Pancreas (tissue), 10 donors: Measurements from ENCODE around the gene RPL35. TPM values are rescaled to one million over a fixed set of nuclear protein-coding genes. Genes with fewer than 3 reads are reported as not detected.

ENCODE experiments used
- ATAC-seq, 4 donors: fragments of 200-7000 bp; cut with Tn5 transposase; one replicate each; pipeline versions ENCODE4 v1.8.0 to v1.9.1; 2020; ENCODE audit warnings: mild to moderate bottlenecking in 4 of 4, moderate library complexity in 4 of 4
- DNase-seq, 6 donors: peaks; one replicate each; pipeline ENCODE4 v3.0.0-alpha.2; 2020
- FAIRE-seq: peaks from 2 replicates; lab custom pipeline; 2012; peaks lifted over from hg19 to GRCh38; lab: Jason Lieb, UNC
- H3K27ac ChIP-seq, 4 donors: fragments of 200-600 bp; sonication (generic); 1 replicate in 3 of 4; 2 replicates in 1 of 4; pipeline versions ENCODE4 v1.5.0 to v1.8.0; 2020
- H3K27me3 ChIP-seq, 4 donors: fragments of 200-600 bp; one replicate each; pipeline ENCODE4 v1.8.0; 2021
- H3K36me3 ChIP-seq, 3 donors: fragments of 200-600 bp; sonication (generic) in 1 of 3; one replicate each; pipeline versions ENCODE4 v1.5.0 to v1.8.0; 2020 to 2021
- H3K4me1 ChIP-seq, 3 donors: fragments of 200-600 bp; one replicate each; pipeline ENCODE4 v1.8.0; 2021
- H3K4me3 ChIP-seq, 4 donors: fragments of 200-600 bp; sonication (generic) in 2 of 4; one replicate each; pipeline versions ENCODE4 v1.5.0 to v1.8.0; 2020 to 2021
- H3K9me3 ChIP-seq, 4 donors: fragments of 200-600 bp; one replicate each; pipeline ENCODE4 v1.8.0; 2021
- WGBS, 2 donors: extraction: QIAGEN DNeasy Blood & Tissue Kit; methylation state at CpG; one replicate each; pipeline ENCODE4 v1.1.7; 2013; 5-methylcytosine and 5-hydroxymethylcytosine counted together
- intact Hi-C, 3 donors: fragments of 100-400 bp; cut with DNase I; formaldehyde crosslinking; loops; one replicate each; pipeline versions ENCODE4 v1.11.1 to v1.14.2; 2022
- polyA plus RNA-seq, 2 donors: library from polyadenylated mRNA; stranded (reverse); fragments of 200-250 nt; gene quantifications; one replicate each; pipeline ENCODE4 v1.2.3, GENCODE V29; 2013
- total RNA-seq, 6 donors: library from RNA; stranded (reverse); fragmentation: NEBNext Ultra II Directional in 4 of 6; extraction: Animal tissue kit (Norgen Biotek cat#: 25700) in 4 of 6; gene quantifications; one replicate each; pipeline versions ENCODE4 v1.2.1 to v1.2.4, GENCODE V29; 2021 to 2023
- TF ChIP-seq, protein P1 (sequence below), 4 donors: fragments of 200-600 bp; sonication (generic) in 3 of 4; IDR thresholded peaks; one replicate each; pipeline versions ENCODE4 v1.5.0 to v1.8.0; 2021; ENCODE audit warnings: antibody characterized with exemption in 4 of 4
- donor health status: healthy with polysubstance abuse.
- donor health status: DM: no; HTN: no; CAD: no; lungs with moderate emphysema.
- donor health status: DM: no; HTN: no; CAD: no.
- donor health status: control.
- donor health status: control.
- donor health status: Bipolar disorder and iron deficiency.
- donor health status: DM: yes; HTN: yes; CAD: no.
- donor health status: DM: no; HTN: no; CAD: no.
- donor health status: DM: no; HTN: no; CAD: no.
- donor health status: DM: yes; HTN: yes; CAD: no.

RPL35 gene
- total and polyA plus RNA-seq, 8 donors: 711 to 3,795 (median 1,051) TPM

DNA sequence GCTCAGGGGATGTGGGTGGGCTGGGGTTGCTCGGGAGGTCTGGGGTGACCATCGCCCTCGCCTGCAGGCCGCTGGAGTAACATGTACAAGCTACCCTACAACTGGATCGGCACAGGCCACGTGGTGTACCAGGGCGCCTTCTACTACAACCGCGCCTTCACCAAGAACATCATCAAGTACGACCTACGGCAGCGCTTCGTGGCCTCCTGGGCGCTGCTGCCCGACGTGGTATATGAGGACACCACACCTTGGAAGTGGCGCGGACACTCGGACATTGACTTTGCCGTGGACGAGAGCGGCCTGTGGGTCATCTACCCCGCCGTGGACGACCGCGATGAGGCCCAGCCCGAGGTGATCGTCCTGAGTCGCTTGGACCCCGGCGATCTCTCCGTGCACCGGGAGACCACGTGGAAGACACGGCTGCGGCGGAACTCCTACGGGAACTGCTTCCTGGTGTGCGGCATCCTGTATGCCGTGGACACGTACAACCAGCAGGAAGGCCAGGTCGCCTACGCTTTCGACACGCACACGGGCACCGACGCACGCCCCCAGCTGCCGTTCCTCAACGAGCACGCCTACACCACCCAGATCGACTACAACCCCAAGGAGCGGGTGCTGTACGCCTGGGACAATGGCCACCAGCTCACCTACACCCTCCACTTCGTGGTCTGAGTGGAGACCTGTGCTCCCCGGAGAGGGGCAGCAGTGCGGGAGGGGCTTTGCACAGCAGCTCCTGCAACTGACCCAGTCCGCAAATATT is 51.8 kb downstream of the RPL35 start:
- H3K27ac ChIP-seq: no peak overlapping the region
- DNase-seq (no peak), ATAC-seq (no peak), FAIRE-seq (no peak)
- TF ChIP-seq, protein P1, sequence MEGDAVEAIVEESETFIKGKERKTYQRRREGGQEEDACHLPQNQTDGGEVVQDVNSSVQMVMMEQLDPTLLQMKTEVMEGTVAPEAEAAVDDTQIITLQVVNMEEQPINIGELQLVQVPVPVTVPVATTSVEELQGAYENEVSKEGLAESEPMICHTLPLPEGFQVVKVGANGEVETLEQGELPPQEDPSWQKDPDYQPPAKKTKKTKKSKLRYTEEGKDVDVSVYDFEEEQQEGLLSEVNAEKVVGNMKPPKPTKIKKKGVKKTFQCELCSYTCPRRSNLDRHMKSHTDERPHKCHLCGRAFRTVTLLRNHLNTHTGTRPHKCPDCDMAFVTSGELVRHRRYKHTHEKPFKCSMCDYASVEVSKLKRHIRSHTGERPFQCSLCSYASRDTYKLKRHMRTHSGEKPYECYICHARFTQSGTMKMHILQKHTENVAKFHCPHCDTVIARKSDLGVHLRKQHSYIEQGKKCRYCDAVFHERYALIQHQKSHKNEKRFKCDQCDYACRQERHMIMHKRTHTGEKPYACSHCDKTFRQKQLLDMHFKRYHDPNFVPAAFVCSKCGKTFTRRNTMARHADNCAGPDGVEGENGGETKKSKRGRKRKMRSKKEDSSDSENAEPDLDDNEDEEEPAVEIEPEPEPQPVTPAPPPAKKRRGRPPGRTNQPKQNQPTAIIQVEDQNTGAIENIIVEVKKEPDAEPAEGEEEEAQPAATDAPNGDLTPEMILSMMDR (IDR thresholded peaks at IDR 0.05): no peak
- 94 to 95% methylated on average over 60 of the region's 60 CpGs for WGBS, 2 donors
- intact Hi-C loops: no loop called here
- H3K4me1 ChIP-seq: no peaks in the 10 kb centered on the region
- H3K27me3 ChIP-seq: no peaks in the 10 kb centered on the region
- no peaks in the 10 kb centered on the region for H3K36me3 ChIP-seq
- no peak overlapping the region for H3K4me3 ChIP-seq
- H3K9me3 ChIP-seq: no peaks in the 10 kb centered on the region

DNA sequence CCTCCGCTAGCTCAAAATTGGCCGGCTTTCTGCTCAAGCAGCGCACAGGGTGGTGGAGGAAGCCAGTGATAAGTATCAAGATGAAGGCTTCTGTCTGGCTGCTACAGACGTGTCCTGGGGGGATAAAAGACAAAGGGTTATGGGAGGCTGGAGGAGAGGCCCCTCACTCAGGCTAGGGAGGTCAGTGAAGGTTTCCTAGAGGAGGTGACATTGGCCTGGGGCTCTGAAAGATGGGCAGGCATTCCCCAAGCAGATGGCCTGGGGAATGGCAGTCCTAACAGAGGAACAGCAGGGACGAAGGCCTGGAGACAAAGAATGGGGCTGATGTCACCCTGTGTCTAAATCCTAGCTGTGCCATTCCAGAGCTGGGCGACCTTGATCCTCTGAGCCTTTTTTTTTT is 52.5 kb downstream of the RPL35 start:
- Histone ChIP-seq H3K27me3 (no peaks in the 10 kb centered on the region), H3K4me3 (no peak overlapping the region), H3K27ac (no peak overlapping the region), H3K36me3 (no peaks in the 10 kb centered on the region), H3K9me3 (no peaks in the 10 kb centered on the region), H3K4me1 (no peaks in the 10 kb centered on the region)
- DNase-seq: no peak
- no peak for FAIRE-seq
- WGBS, 2 donors: 94 to 95% methylated on average over 6 of the region's 6 CpGs
- intact Hi-C loops: no loop called here
- TF ChIP-seq, protein P1 (IDR thresholded peaks at IDR 0.05): no peak
- ATAC-seq: no peak

DNA sequence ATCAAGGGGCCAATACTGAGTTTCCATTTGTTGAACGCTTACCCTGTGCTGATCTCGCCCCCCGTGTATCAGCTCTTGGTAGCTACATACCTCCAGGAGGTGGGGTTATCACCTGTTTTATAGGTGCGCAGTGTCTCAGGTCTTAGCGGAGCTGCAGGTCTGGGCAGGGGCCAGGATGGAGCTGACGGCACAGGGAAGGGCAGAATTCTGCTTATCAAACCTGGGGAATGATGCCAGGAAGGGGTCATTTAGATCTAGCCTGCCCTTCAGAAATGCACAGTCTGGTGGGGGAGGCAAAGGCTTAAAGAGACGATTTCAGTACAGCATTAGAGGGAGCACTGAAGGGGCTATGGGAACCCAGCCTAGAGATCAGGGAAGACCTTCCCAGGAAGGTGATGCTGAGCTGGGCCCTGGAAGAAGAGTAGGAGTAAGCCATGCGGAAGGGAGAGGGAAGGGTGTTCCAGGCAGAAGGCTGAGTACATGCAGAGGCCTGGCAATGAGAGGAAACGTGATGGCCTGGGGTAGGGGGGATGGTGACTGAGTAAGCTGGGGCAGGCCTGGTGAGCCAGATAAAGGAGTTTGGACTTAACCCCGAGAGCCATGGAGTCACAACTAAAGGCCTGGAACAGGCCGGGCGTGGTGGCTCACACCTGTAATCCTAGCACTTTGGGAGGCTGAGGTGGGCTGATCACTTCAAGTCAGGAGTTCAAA is 53.4 kb downstream of the RPL35 start:
- WGBS, 2 donors: 88% methylated on average over 12 of the region's 12 CpGs
- DNase-seq (no peak), FAIRE-seq (no peak), ATAC-seq (no peak)
- no peaks in the 10 kb centered on the region for H3K4me1 ChIP-seq
- H3K9me3 ChIP-seq: no peaks in the 10 kb centered on the region
- H3K36me3 ChIP-seq: no peaks in the 10 kb centered on the region
- no peak overlapping the region for H3K27ac ChIP-seq
- intact Hi-C loops: no loop called here
- TF ChIP-seq, protein P1 (IDR thresholded peaks at IDR 0.05): no peak
- no peak overlapping the region for H3K4me3 ChIP-seq
- H3K27me3 ChIP-seq: no peaks in the 10 kb centered on the region

Other genes starting within 250 kb of the RPL35 start
- 1 to 10 TPM; 2.1 to 3.9 (median 2.5) TPM for gene NR6A1, start 90.6 kb downstream of the RPL35 start, total RNA-seq
- gene NR6A1, start 90.6 kb downstream of the RPL35 start, polyA plus RNA-seq: 1 to 10 TPM; 3.0 to 3.1 TPM
- gene OLFML2A, start 84.8 kb downstream of the RPL35 start, total RNA-seq: 1 to 10 TPM; 3.0 to 8.6 (median 6.5) TPM
- gene OLFML2A, start 84.8 kb downstream of the RPL35 start, polyA plus RNA-seq: 1 to 10 TPM in 1 of 2 donors, under 1 TPM in 1; 0.95 to 2.3 TPM
- gene WDR38, start 8.5 kb downstream of the RPL35 start, total RNA-seq: under 1 TPM in 1 of 6 donors, not detected in 5; 0.13 TPM
- not detected for gene WDR38, start 8.5 kb downstream of the RPL35 start, polyA plus RNA-seq
- gene ARPC5L, start 173 bp upstream of the RPL35 start, total RNA-seq: 10 to 100 TPM in 4 of 6 donors, 1 to 10 TPM in 2; 7.0 to 14.9 (median 10.4) TPM
- gene ARPC5L, start 173 bp upstream of the RPL35 start, polyA plus RNA-seq: 10 to 100 TPM; 13.7 to 24.4 TPM
- gene GOLGA1, start 79.1 kb upstream of the RPL35 start, total RNA-seq: 10 to 100 TPM in 5 of 6 donors, 1 to 10 TPM in 1; 9.8 to 14.7 (median 11.1) TPM
- 10 to 100 TPM in 1 of 2 donors, 1 to 10 TPM in 1; 9.0 to 10.1 TPM for gene GOLGA1, start 79.1 kb upstream of the RPL35 start, polyA plus RNA-seq